Adipose tissue (tissue), 3 donors: ENCODE measurements around the gene PRRT1. TPM values are rescaled to one million over a fixed set of nuclear protein-coding genes. Genes with fewer than 3 reads are reported as not detected.
"Not testable (repeated sequence)": the region's sequence is repeated elsewhere in the genome, so short reads cannot be mapped to it uniquely, and the experiment has no call there.

ENCODE experiments used
- H3K27ac ChIP-seq: one replicate; pipeline ENCODE4 v1.5.1; 2013; ENCODE audit warnings: low read depth, low read length
- WGBS, 3 donors: extraction: QIAGEN DNeasy Blood & Tissue Kit; methylation state at CpG; one replicate each; pipeline ENCODE4 v1.1.7; 2013; 5-methylcytosine and 5-hydroxymethylcytosine counted together
- polyA plus RNA-seq, 3 donors: library from polyadenylated mRNA; stranded (reverse); fragments of 200-250 nt; gene quantifications; one replicate each; pipeline ENCODE4 v1.2.3, GENCODE V29; 2013
- donor health status: healthy with polysubstance abuse.
- donor health status: Bipolar disorder and iron deficiency.
- donor health status: healthy.

The PRRT1 gene
- polyA plus RNA-seq, 3 donors: 0.70 to 5.6 (median 1.4) TPM

- H3K27ac ChIP-seq: no peak overlapping the region
- WGBS, 3 donors: 48 to 59% (median 52%) methylated on average over 7 of the region's 7 CpGs
Measured at GRCh38 chr6:32111424-32112066, 40.2 kb downstream of the PRRT1 start.

- H3K27ac ChIP-seq: peak overlapping the region; percentile 61
- WGBS, 3 donors: 26 to 50% (median 41%) methylated on average over 7 of the region's 7 CpGs
Measured at GRCh38 chr6:32110632-32111031, 41.1 kb downstream of the PRRT1 start.

DNA sequence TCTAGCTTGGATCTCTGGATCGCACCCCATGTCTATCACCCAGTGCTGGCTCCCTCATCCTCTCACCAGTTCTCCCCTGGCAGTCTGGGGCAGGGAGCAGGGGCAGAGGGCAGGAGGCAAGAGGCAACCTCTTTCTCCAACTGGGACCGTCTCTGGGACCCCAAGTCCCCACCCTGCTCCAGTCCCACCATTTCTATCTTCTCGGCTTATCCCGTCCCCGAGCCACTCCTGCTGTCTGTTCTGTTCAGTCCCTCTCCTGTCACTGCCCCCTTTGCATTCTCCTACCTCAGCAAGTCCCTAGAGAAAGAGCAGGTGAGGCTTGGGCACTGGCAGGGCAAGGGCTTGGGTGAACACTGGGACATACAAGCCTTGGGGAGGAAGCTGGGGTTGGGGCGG, 42.0 kb downstream of the PRRT1 start:
- no peak overlapping the region for H3K27ac ChIP-seq
- WGBS, 3 donors: 47 to 62% (median 50%) methylated on average over 6 of the region's 6 CpGs

DNA sequence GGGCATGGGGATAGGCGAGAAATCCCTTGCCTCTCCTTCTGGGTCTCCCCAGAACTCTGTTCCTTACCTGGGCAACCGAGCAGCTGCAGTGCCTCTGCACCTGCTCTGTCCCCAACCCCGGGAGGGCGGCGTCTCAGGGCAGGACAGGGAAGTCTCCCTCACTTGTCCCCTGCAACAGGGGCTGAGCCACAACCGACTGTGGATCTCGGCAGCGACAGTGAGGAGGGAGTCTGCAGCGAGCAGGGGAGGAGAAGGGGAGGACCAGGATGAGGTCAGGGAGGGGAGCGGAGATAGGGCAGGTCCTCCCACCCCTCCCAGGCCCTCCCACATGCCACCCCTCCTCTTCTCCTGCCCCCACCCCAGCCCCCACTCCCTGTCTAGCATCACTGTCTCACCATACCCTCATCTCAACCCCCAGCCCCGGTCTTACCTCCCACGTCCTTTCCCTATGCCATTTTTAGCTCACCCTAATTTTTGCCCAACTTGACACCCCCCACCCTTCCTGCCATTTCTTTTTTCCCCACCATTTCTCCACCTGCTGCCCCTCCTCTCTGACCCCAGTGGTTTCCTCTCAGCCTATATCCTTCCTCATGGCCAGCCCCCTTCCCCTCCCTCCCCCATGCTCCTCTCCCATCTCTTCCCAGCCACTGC, 42.5 kb downstream of the PRRT1 start, which contains the start of gene TNXB:
Gene TNXB (minus strand): TSS at position 225 of the 651 bp plus-strand sequence. CDS start 11,140 bp downstream, outside the sequence.
- H3K27ac ChIP-seq: peak within 1 kb of the TSS; percentile 87
- WGBS, 3 donors: 4 to 9% (median 4%) methylated on average over 10 to 12 of the region's 12 CpGs

DNA sequence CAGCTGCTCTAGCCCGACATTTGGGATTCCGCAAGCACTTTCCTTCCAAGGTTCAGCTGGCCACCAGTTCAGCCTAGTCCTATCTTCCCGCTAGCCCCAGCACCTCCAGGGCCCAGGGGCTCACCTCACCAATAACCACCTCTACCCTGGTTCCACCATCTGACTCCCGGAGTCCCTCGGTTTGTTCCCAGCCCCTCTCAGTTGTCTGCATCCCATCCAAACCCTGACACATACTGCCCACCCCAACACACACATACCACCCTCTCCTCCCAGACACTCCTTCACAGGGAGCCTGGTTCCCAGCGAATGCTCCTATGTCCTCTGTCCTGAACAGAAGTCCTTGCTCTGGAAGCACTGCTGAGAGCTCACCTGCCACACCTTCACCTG, 43.0 kb downstream of the PRRT1 start:
- 23 to 39% (median 26%) methylated on average over 6 of the region's 6 CpGs for WGBS, 3 donors
- peak overlapping the region; percentile 87 for H3K27ac ChIP-seq

- peak overlapping the region; percentile 87 for H3K27ac ChIP-seq
- 4 to 6% (median 4%) methylated on average over 13 to 15 of the region's 15 CpGs for WGBS, 3 donors
Measured at GRCh38 chr6:32108094-32108627, 43.6 kb downstream of the PRRT1 start.

- H3K27ac ChIP-seq: peak overlapping the region; percentile 74
- 58 to 73% (median 68%) methylated on average over 1 of the region's 1 CpG for WGBS, 3 donors
Measured at GRCh38 chr6:32107406-32107805, 44.3 kb downstream of the PRRT1 start.

- WGBS, 3 donors: 64 to 88% (median 80%) methylated on average over 4 of the region's 4 CpGs
- no peak overlapping the region for H3K27ac ChIP-seq
Measured at GRCh38 chr6:32105433-32105832, 46.3 kb downstream of the PRRT1 start.

DNA sequence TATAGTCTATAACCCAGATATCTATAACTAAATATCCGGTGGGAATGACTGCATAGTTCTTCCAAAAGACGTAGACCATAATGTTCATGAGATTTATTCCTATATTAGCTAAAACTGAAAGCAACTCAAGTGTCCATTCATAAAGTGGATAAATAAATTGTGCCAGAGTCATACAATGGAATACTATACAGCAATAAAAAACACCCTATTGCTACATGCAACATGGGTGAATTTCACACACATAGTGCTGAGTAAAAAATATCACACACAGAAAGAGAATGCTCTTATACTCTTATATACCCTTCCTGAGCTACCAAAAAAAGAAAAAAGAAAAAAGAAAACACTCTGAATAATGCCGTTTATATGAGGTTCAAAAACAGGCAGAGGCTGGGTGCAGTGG, 49.5 kb downstream of the PRRT1 start:
- H3K27ac ChIP-seq: no peak overlapping the region
- WGBS, 3 donors: 91 to 93% (median 91%) methylated on average over 3 of the region's 3 CpGs

- WGBS, 3 donors: 81 to 88% (median 84%) methylated on average over 8 of the region's 8 CpGs
- not testable (repeated sequence) for H3K27ac ChIP-seq
Measured at GRCh38 chr6:32100251-32100650, 51.5 kb downstream of the PRRT1 start.

Other genes with a start within 250 kb of the PRRT1 start
- gene ZBTB12, start 249.9 kb downstream of the PRRT1 start, polyA plus RNA-seq: 1 to 10 TPM; 1.7 to 5.2 (median 2.2) TPM
- gene C2, start 224.2 kb downstream of the PRRT1 start, polyA plus RNA-seq: 10 to 100 TPM in 2 of 3 donors, 1 to 10 TPM in 1; 1.6 to 20.4 (median 18.2) TPM
- 100 to 1,000 TPM in 1 of 3 donors, 10 to 100 TPM in 2; 23.8 to 211 (median 49.8) TPM for gene CFB, start 205.8 kb downstream of the PRRT1 start, polyA plus RNA-seq
- 10 to 100 TPM; 38.8 to 60.8 (median 53.2) TPM for gene NELFE, start 193.0 kb downstream of the PRRT1 start, polyA plus RNA-seq
- 10 to 100 TPM; 28.7 to 62.6 (median 59.6) TPM for gene SKIC2, start 192.8 kb downstream of the PRRT1 start, polyA plus RNA-seq
- 10 to 100 TPM; 10.4 to 20.8 (median 15.8) TPM for gene DXO, start 179.8 kb downstream of the PRRT1 start, polyA plus RNA-seq
- 100 to 1,000 TPM in 2 of 3 donors, 10 to 100 TPM in 1; 20.8 to 180 (median 112) TPM for gene C4A, start 169.9 kb downstream of the PRRT1 start, polyA plus RNA-seq
- gene C4B, start 137.1 kb downstream of the PRRT1 start, polyA plus RNA-seq: 100 to 1,000 TPM in 1 of 3 donors, 10 to 100 TPM in 2; 22.4 to 207 (median 93.8) TPM
- gene CYP21A2, start 113.5 kb downstream of the PRRT1 start, polyA plus RNA-seq: 1 to 10 TPM in 2 of 3 donors, under 1 TPM in 1; 0.71 to 2.1 (median 1.4) TPM
- 10 to 100 TPM in 2 of 3 donors, 1 to 10 TPM in 1; 5.3 to 65.0 (median 47.4) TPM for gene TNXB, start 42.6 kb downstream of the PRRT1 start, polyA plus RNA-seq
- 10 to 100 TPM; 36.8 to 53.4 (median 38.2) TPM for gene ATF6B, start 23.7 kb downstream of the PRRT1 start, polyA plus RNA-seq
- 1 to 10 TPM; 3.3 to 5.0 (median 4.3) TPM for gene FKBPL, start 21.7 kb downstream of the PRRT1 start, polyA plus RNA-seq
- gene PPT2, start 2.2 kb upstream of the PRRT1 start, polyA plus RNA-seq: 10 to 100 TPM in 2 of 3 donors, 1 to 10 TPM in 1; 6.3 to 18.5 (median 13.2) TPM
- gene EGFL8, start 12.7 kb upstream of the PRRT1 start, polyA plus RNA-seq: 10 to 100 TPM in 2 of 3 donors, 1 to 10 TPM in 1; 5.3 to 49.7 (median 12.4) TPM
- 10 to 100 TPM; 19.9 to 56.3 (median 43.1) TPM for gene AGPAT1, start 24.1 kb upstream of the PRRT1 start, polyA plus RNA-seq
- gene RNF5, start 26.5 kb upstream of the PRRT1 start, polyA plus RNA-seq: 10 to 100 TPM; 37.7 to 82.3 (median 49.6) TPM
- 1 to 10 TPM; 2.6 to 3.3 (median 3.1) TPM for gene AGER, start 32.3 kb upstream of the PRRT1 start, polyA plus RNA-seq
- 10 to 100 TPM; 19.0 to 60.2 (median 33.5) TPM for gene PBX2, start 38.3 kb upstream of the PRRT1 start, polyA plus RNA-seq
- 10 to 100 TPM in 2 of 3 donors, 1 to 10 TPM in 1; 3.9 to 71.0 (median 27.7) TPM for gene GPSM3, start 40.7 kb upstream of the PRRT1 start, polyA plus RNA-seq
- gene NOTCH4, start 72.1 kb upstream of the PRRT1 start, polyA plus RNA-seq: 100 to 1,000 TPM in 1 of 3 donors, 10 to 100 TPM in 2; 11.7 to 171 (median 44.5) TPM
- gene TSBP1, start 220.0 kb upstream of the PRRT1 start, polyA plus RNA-seq: not detected